Measurements from ENCODE around the gene TBC1D2B. TPM values are rescaled to one million over a fixed set of nuclear protein-coding genes. Genes with fewer than 3 reads are reported as not detected.

TBC1D2B gene
- total RNA-seq, 1 experiment from 2014 or later, result 18.3 TPM

DNA sequence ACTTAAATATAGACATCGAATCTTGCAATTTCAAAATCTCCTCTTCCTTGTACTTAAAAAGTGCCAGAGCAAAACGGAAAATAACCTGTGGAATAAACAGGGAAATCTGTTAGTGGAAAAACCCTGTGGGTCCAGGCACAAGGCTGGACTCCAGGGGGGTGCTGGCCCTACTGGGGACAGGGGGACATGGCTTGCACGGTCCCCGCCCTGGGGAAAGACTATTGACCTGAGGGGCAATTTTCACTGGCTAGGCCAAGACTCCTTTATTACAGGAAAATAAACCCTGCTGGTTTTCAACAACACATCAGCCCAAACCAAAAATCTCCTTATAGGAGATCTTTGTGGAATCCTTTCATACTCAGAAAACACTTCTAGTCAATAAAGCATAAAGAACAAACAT is 75.9 kb downstream of the TBC1D2B start (continued):
- TF ChIP-seq MXD4 (CRISPR knock-in tag; IDR thresholded peaks at IDR 0.05; ENCODE audit: borderline replicate concordance) (no peak), RELA (CRISPR knock-in tag; IDR thresholded peaks at IDR 0.05; ENCODE audit: borderline replicate concordance) (no peak)

- TF ChIP-seq, protein P1, sequence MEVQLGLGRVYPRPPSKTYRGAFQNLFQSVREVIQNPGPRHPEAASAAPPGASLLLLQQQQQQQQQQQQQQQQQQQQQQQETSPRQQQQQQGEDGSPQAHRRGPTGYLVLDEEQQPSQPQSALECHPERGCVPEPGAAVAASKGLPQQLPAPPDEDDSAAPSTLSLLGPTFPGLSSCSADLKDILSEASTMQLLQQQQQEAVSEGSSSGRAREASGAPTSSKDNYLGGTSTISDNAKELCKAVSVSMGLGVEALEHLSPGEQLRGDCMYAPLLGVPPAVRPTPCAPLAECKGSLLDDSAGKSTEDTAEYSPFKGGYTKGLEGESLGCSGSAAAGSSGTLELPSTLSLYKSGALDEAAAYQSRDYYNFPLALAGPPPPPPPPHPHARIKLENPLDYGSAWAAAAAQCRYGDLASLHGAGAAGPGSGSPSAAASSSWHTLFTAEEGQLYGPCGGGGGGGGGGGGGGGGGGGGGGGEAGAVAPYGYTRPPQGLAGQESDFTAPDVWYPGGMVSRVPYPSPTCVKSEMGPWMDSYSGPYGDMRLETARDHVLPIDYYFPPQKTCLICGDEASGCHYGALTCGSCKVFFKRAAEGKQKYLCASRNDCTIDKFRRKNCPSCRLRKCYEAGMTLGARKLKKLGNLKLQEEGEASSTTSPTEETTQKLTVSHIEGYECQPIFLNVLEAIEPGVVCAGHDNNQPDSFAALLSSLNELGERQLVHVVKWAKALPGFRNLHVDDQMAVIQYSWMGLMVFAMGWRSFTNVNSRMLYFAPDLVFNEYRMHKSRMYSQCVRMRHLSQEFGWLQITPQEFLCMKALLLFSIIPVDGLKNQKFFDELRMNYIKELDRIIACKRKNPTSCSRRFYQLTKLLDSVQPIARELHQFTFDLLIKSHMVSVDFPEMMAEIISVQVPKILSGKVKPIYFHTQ (CRISPR knock-in tag; IDR thresholded peaks at IDR 0.05), result no peak
- TF ChIP-seq ZNF416 (CRISPR knock-in tag; IDR thresholded peaks at IDR 0.05), result no peak
- no peak for TF ChIP-seq ZNF121 (CRISPR knock-in tag; IDR thresholded peaks at IDR 0.05)
- TF ChIP-seq PRRX2 (CRISPR knock-in tag; IDR thresholded peaks at IDR 0.05), result no peak
- TF ChIP-seq, protein P2, sequence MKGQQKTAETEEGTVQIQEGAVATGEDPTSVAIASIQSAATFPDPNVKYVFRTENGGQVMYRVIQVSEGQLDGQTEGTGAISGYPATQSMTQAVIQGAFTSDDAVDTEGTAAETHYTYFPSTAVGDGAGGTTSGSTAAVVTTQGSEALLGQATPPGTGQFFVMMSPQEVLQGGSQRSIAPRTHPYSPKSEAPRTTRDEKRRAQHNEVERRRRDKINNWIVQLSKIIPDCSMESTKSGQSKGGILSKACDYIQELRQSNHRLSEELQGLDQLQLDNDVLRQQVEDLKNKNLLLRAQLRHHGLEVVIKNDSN (CRISPR knock-in tag; IDR thresholded peaks at IDR 0.05), result no peak
- no peak for TF ChIP-seq ZNF396 (CRISPR knock-in tag; IDR thresholded peaks at IDR 0.05; ENCODE audit: borderline replicate concordance)
- no peak for TF ChIP-seq ETV6 (CRISPR knock-in tag; IDR thresholded peaks at IDR 0.05)
- no peak for TF ChIP-seq ATF1 (CRISPR knock-in tag; IDR thresholded peaks at IDR 0.05)
- TF ChIP-seq KAT7 (CRISPR knock-in tag; IDR thresholded peaks at IDR 0.05; ENCODE audit: borderline replicate concordance), result no peak
- no peak for TF ChIP-seq SP1 (CRISPR knock-in tag; conservative IDR thresholded peaks at IDR 0.05)
- no peak for TF ChIP-seq RELA (CRISPR knock-in tag; IDR thresholded peaks at IDR 0.05; ENCODE audit: borderline replicate concordance)
- TF ChIP-seq EMX1 (CRISPR knock-in tag; IDR thresholded peaks at IDR 0.05), result no peak
- no peak for TF ChIP-seq ZBTB43 (CRISPR knock-in tag; IDR thresholded peaks at IDR 0.05)
- TF ChIP-seq MXD4 (CRISPR knock-in tag; IDR thresholded peaks at IDR 0.05; ENCODE audit: borderline replicate concordance), result no peak
- TF ChIP-seq JUN (CRISPR knock-in tag; IDR thresholded peaks at IDR 0.05), result no peak
- no peak for TF ChIP-seq ELF4 (CRISPR knock-in tag; IDR thresholded peaks at IDR 0.05; ENCODE audit: low read depth)
- TF ChIP-seq E2F1 (CRISPR knock-in tag; IDR thresholded peaks at IDR 0.05), result no peak
- no peak for TF ChIP-seq ZNF317 (CRISPR knock-in tag; IDR thresholded peaks at IDR 0.05; ENCODE audit: borderline replicate concordance, low read depth)
- H3K27ac Mint-ChIP-seq, result peak overlapping the region; percentile 20; the same call in 1 of the 2 replicates
- H3K9me3 Mint-ChIP-seq, result no peaks in the 10 kb centered on the region
- CTCF ChIA-PET, result interaction anchor here (0.9 to 3.5 kb wide), 7 partner anchors 17 to 242 kb away, joined by 4 to 91 read pairs (median 5); no protein-coding TSS in a partner anchor
- DNase-seq (ENCODE audit: low spot score) (no peak), ATAC-seq (no peak)
- POLR2A ChIA-PET, result no interaction called here
- H3K27me3 Mint-ChIP-seq (ENCODE audit: low read depth), result no peaks in the 10 kb centered on the region
- no peak overlapping the region for H3K4me3 Mint-ChIP-seq
- H3K36me3 Mint-ChIP-seq, result peaks cover 7% of the 10 kb centered on the region
- H3K4me1 Mint-ChIP-seq, result peaks cover 16% of the 10 kb centered on the region
These were observed 76.6 kb downstream of the TBC1D2B start for GRCh38 chr15:78000927-78001249.

Data from WTC11 (cell line).